ENCODE results near the gene TXLNA. TPM values are rescaled to one million over a fixed set of nuclear protein-coding genes. Genes with fewer than 3 reads are reported as not detected.
"Not testable (repeated sequence)": the region's sequence is repeated elsewhere in the genome, so short reads cannot be mapped to it uniquely, and the experiment has no call there.

Gene TXLNA
- 65.6 and 65.8 TPM in 2 replicates for total RNA-seq (2014; rRNA removed; shearing (Covaris generic))
- polyA plus RNA-seq (2015; cell fraction: cytosol; rRNA removed): 68.1 and 88.0 TPM in 2 replicates
- polyA plus RNA-seq (2015; cell fraction: nucleus; rRNA removed): 96.1 and 96.4 TPM in 2 replicates

DNA sequence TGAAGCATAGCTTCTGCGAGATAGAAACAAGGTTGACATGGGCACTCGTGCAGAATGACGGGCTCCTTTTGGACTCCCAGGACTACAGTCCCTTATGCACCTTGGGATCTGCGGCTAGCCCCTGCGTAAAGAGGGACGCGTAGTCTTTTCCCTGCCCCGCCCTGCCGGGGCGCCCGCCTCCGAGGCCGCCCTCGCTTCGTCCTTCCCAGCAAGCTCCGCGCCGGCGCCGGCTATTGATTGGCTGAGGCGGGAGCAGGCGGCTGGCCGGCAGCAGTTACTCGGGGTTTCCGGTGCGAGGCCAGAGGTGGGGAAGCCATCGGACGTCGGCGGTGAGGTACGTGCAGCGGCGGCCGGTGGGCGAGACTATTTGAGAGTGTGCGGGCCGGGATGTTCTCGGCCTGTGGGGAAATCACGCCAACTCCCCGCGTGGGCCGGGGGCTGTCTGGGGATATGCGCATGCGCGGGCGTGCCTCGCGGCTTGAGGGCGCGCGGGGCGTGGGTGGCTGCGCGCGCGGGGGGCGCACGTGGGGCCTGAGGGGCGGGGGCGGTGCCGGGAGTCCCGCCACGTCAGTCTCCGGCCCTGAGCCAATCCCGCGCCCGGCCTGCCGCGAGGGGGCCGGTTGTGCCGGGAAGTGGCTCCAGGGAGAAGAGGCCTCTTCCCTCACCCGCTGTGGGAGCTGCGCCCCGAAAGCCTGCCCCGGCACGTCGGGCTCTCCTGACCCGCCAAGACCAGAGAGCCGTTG, at the start of gene TXLNA:
TXLNA (plus strand) TSS at position 233 of the 743 bp plus-strand sequence. CDS start 671 bp downstream, outside the sequence.
- DNase-seq (ENCODE audit: low read depth, low spot score): peak; percentile 87
- in situ Hi-C loops (cut with HindIII; ENCODE audit: low pct_unique_long_range_greater_than_20kb, low sequenced_read_pairs): no loop called here

DNA sequence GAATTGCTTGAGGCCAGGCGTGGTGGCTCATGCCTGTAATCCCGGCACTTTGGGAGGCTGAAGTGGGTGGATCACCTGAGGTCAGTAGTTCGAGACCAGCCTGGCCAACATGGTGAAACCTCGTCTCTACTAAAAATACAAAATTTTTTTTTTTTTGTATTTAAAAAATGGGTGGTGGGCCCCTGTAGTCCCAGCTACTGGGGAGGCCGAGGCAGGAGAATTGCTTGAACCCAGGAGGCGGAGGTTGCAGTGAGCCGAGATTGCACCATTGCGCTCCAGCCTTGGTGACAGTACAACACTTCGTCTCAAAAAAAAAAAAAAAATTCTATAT, 45.6 kb upstream of the TXLNA start:
- DNase-seq (ENCODE audit: low read depth, low spot score); in situ Hi-C loops (cut with HindIII; ENCODE audit: low pct_unique_long_range_greater_than_20kb, low sequenced_read_pairs): not testable (repeated sequence)

- no peak for DNase-seq (ENCODE audit: low read depth, low spot score)
- in situ Hi-C loops (cut with HindIII; ENCODE audit: low pct_unique_long_range_greater_than_20kb, low sequenced_read_pairs): no loop called here
Observed at GRCh38 chr1:32137111-32137510, 42.4 kb upstream of the TXLNA start.

DNA sequence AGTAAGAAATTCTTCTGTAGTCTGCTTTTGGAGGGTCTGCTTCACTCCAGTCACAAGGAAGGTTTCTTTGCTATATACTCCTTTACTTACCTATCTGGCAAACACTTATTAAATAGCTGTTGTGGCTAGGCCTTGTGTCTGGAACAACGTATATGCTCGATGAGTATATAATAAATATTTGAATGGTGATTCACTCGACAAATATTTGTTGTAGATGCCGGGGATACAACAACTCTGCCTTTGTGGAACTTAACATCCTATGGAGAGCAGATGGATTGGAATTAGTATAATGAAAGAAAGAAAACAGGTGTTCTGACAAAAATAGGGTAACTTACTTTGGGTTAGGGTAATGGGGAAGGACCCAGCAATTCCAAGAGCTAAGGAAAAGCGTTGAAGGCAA, 40.5 kb upstream of the TXLNA start:
- in situ Hi-C loops (cut with HindIII; ENCODE audit: low pct_unique_long_range_greater_than_20kb, low sequenced_read_pairs): no loop called here

DNA sequence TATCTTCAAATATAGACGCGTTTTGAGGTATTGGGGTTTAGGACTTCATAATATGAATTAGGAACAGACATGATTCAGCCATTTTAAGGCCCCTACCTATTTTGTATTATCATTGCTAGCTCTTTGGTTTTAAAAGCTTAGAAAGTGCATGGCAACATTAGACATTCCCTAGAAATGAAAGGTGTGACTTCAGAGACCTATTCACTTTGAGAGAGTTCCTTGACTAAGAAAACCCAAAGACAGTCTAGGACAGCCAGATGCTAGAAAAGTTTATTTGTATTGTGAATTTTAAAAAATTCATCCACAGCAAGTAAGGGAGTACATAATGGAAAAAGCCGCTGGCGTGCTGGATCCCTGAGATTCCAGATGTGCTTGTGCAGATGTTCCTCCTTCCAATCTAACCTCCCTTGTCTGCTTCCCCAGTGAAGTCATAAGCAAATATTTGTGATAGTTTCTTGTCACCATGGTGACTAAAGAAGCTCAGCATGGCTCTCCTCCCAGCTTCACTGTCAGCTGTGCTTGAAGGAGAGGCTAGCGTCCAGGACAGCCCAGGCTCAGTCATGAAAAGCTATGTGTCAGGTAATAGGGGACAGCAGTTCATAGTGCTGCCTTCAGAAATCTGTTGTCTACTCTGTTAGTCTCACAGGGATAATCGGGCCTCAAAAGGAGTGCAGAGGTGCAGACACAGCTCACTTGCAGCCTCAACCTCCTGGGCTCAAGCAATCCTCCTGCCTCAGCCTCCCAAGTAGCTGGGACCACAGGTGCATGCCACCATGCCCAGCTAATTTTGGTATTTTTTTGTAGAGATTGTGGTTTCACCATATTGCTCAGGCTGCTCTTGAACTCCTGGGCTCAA, 36.8 kb upstream of the TXLNA start:
- DNase-seq (ENCODE audit: low read depth, low spot score): no peak
- in situ Hi-C loops (cut with HindIII; ENCODE audit: low pct_unique_long_range_greater_than_20kb, low sequenced_read_pairs): no loop called here

More for the DNA sequence above, 40.5 kb upstream of the TXLNA start:
- no peak for DNase-seq (ENCODE audit: low read depth, low spot score)

DNA sequence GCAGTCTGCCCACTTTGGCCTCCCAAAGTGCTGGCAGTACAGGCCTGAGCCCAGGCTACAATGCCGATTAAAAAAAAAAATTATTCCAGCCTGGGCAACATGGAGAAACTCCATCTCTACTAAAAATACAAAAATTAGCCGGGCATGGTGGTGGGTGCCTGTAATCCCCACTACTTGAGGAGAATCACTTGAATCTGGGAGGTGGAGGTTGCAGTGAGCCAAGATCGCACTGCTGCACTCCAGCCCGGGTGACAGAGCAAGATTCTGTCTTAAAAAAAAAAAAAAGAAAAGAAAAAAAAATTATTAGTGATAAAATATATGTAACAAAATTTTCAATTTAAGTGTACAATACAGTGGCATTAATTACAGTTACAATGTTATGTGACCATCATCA, 36.2 kb upstream of the TXLNA start:
- in situ Hi-C loops (cut with HindIII; ENCODE audit: low pct_unique_long_range_greater_than_20kb, low sequenced_read_pairs); DNase-seq (ENCODE audit: low read depth, low spot score): not testable (repeated sequence)

- DNase-seq (ENCODE audit: low read depth, low spot score): no peak
- in situ Hi-C loops (cut with HindIII; ENCODE audit: low pct_unique_long_range_greater_than_20kb, low sequenced_read_pairs): no loop called here
Observed at GRCh38 chr1:32144033-32144432, 35.4 kb upstream of the TXLNA start.

DNA sequence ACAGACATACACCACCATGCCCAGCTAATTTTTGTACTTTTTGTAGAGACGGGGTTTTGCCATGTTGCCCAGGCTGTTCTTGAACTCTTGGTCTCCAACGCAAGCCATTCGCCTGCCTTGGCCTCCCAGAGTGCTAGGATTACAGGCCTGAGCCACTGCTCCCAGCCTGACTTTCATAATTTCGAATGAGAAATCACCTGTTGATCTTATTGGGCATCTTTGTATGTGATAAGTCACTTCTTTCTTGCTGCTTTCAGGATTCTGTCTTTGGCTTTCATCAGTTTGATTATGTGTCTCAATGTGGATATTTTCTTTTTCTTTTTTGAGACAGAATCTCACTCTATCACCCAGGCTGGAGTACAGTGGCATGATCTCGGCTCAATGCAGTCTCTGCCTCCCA, 31.7 kb upstream of the TXLNA start:
- in situ Hi-C loops (cut with HindIII; ENCODE audit: low pct_unique_long_range_greater_than_20kb, low sequenced_read_pairs); DNase-seq (ENCODE audit: low read depth, low spot score): not testable (repeated sequence)

- no peak for DNase-seq (ENCODE audit: low read depth, low spot score)
- in situ Hi-C loops (cut with HindIII; ENCODE audit: low pct_unique_long_range_greater_than_20kb, low sequenced_read_pairs): no loop called here
Observed at GRCh38 chr1:32150847-32151246, 28.6 kb upstream of the TXLNA start.

DNA sequence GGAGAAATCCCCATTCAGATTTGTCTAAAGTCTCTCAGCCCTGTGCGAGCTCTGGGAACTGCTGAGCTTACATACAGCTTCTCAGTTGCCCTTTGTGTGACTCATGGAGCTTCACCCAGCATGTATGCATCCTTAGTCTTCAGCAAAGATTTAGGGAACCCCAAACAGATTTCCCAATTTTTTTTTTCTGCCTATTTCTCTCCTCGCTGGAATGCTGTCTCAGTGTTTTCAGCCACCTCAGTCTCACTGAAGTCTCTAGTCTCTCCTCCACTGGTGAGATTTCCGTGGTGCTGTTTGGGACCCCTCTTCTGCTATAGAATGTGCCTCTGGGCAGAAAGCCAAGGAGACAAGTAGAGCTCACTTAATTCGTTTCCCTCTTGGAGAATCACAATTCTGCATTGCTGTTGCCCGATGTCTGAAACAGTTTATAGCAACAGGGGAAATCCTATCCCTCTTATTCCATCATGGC, 28.1 kb upstream of the TXLNA start:
- in situ Hi-C loops (cut with HindIII; ENCODE audit: low pct_unique_long_range_greater_than_20kb, low sequenced_read_pairs): no loop called here
- DNase-seq (ENCODE audit: low read depth, low spot score): no peak

DNA sequence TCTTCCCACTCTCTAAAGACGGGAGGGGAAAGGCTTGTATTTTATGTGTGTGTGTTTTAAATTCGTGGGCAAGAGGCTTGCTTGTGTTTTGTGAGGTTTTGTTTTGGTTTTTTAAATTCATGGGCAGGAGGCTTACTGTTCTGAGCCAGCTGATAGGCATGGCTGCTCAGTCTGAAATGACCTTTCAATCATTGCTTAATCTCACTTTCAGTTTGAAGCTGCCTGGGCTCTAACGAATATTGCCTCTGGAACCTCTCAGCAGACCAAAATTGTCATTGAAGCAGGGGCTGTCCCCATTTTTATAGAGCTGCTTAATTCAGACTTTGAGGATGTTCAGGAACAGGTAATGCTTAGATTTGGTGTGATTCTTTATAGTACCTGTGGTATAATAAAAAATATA, 20.3 kb upstream of the TXLNA start:
- in situ Hi-C loops (cut with HindIII; ENCODE audit: low pct_unique_long_range_greater_than_20kb, low sequenced_read_pairs): no loop called here
- no peak for DNase-seq (ENCODE audit: low read depth, low spot score)

DNA sequence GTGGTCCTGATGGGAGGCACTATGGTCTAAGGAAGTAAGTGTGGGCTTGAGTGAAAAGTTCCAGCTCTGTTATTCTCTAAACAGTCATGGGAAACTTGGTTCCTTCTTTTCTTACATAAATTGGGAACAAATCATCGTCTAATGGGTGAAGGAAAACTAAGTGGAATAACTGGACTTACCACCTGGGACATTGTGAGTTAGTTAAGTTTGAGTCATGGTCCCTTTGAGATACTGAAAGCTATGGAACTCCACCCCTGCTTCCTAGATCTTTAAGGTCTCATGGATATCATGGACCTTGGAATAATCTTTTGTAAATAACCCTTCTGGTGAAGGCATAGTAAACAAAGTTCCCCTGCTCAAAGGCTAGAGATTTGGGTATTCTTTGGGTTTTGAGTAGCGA, 16.1 kb upstream of the TXLNA start:
- DNase-seq (ENCODE audit: low read depth, low spot score): no peak
- in situ Hi-C loops (cut with HindIII; ENCODE audit: low pct_unique_long_range_greater_than_20kb, low sequenced_read_pairs): loop anchor here (10.0 kb wide), 1 partner anchor 49 kb away; no protein-coding TSS in a partner anchor

DNA sequence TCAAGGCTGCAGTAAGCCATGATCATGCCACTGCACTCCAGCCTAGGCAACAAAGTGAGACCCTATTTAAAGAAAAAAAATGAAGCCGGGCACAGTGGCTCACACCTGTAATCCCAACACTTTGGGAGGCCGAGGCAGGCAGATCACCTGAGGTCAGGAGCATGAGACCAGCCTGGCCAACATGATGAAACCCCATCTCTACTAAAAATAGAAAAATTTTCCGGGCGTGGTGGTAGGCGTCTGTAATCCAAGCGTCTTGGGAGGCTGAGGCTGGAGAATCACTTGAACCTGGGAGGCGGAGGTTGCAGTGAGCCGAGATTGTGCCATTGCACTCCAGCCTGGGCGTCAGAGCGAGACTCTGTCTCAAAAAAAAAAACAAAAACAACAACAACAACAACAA, 13.8 kb upstream of the TXLNA start:
- in situ Hi-C loops (cut with HindIII; ENCODE audit: low pct_unique_long_range_greater_than_20kb, low sequenced_read_pairs): loop anchor here (10.0 kb wide), 1 partner anchor 51 kb away; no protein-coding TSS in a partner anchor
- DNase-seq (ENCODE audit: low read depth, low spot score): not testable (repeated sequence)

- in situ Hi-C loops (cut with HindIII; ENCODE audit: low pct_unique_long_range_greater_than_20kb, low sequenced_read_pairs): no loop called here
- no peak for DNase-seq (ENCODE audit: low read depth, low spot score)
Observed at GRCh38 chr1:32170991-32171390, 8.5 kb upstream of the TXLNA start.

DNA sequence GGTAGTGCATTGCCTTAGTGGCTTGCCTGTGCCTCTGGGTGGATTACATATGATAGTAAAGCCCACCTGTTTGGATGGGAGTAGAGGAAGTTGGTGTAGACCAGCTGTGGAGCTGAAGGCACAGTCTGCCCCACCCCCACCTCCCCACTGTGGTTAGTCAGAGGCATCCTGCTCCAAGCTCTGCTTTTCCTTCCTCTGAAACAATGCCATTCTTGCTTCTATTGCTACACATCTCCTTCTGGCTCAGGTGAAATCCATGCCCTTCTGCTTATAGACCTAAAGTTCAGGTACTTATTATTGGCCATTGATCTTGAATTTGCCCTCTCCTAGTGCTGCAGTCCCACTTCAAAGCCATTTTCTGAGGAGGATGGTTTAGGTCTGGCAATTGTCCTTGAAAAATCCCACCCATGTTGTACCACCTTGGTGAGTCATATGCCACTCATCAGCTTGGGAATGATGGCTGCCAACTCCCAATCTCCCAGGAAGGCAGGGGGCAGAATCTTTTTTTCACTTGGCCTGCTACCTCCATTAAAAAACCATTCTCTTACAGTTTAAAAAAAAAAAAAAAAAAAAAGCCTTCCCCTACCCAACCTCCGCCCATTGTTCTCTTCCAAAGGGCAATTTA, 6.7 kb upstream of the TXLNA start:
- in situ Hi-C loops (cut with HindIII; ENCODE audit: low pct_unique_long_range_greater_than_20kb, low sequenced_read_pairs): no loop called here
- DNase-seq (ENCODE audit: low read depth, low spot score): no peak

DNA sequence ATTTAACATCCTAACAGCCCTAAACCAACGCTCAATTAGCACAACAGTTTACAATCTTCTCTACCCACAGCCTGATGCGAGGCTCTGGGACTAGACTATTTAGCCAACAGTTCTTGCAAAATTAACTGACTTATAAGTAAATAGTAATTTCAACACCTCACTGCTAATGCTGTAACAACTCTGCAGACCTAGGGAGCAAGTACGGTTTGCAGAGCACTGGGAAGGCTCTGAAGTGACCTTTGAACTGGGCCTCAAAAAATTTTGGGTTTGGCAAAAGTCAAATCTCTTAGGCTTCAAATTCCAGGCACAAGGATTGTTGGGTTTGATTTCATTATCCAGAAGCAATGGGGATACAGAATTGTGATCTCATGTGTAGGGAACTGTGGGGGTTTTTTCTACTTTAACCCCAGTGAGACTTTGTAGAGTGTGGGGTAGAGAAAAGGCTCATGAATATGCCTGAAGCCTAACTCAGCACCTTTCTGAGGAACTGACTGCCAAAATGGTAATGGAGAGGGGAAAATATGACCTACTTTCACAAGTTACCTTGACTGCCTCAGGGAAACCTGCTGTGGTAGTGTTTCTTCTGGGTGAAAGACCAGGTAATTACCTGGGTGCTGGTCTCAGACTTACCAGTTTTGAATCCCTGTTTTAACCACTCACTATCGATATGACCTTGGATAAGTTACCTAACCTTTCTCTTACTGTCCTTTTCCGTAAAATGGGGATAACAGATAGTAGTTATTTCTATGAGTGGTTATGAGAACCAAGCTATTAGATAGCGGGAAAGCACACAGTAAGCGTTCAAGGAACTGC, 889 bp upstream of the TXLNA start:
- in situ Hi-C loops (cut with HindIII; ENCODE audit: low pct_unique_long_range_greater_than_20kb, low sequenced_read_pairs): no loop called here
- no peak for DNase-seq (ENCODE audit: low read depth, low spot score)

DNA sequence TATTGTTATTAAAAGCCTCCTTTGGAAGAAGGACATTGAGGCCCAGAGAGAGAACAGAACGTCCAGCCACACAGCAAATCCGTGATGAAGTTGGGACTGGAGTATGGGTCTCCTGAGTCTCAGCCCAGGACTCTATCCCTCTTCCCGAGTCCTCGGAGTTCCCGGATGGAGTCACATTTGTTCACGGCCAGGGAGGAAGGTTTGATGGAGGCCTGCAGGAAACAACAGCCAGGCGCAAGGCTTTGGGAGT, 357 bp upstream of the TXLNA start:
- in situ Hi-C loops (cut with HindIII; ENCODE audit: low pct_unique_long_range_greater_than_20kb, low sequenced_read_pairs): no loop called here
- no peak for DNase-seq (ENCODE audit: low read depth, low spot score)

Measured in SK-MEL-5 (cell line).